ENCODE results near the gene FAR2.

GRCh38 chr12:29226616-29227015 lies 77.5 kb downstream of the FAR2 start:
- TF ChIP-seq CTCF (IDR thresholded peaks at IDR 0.05) (no peak), POLR2A (IDR thresholded peaks at IDR 0.05) (no peak)
